Esophagus muscularis mucosa (tissue), 4 donors: ENCODE data around the gene CACNA1S. TPM values are rescaled to one million over a fixed set of nuclear protein-coding genes. Genes with fewer than 3 reads are reported as not detected.
A peak's percentile ranks its signal among the peaks of the same experiment; 100 is the strongest.

Experiments
- DNase-seq: peaks from one replicate; pipeline ENCODE4 v3.0.0-alpha.2; 2017; ENCODE audit errors: extremely low spot score
- H3K27ac ChIP-seq, 4 donors: fragments of 200-600 bp; sonication (generic); replicated peaks in 1 of 4; 1 replicate in 3 of 4; 2 replicates in 1 of 4; pipeline ENCODE4 v1.5.1; 2016 to 2019; ENCODE audit warnings: mild to moderate bottlenecking in 1 of 4
- H3K27me3 ChIP-seq, 4 donors: fragments of 200-600 bp; sonication (generic); one replicate each; pipeline versions ENCODE4 v1.5.1 to v1.6.0; 2016 to 2019
- H3K36me3 ChIP-seq, 4 donors: fragments of 200-600 bp; sonication (generic); one replicate each; pipeline ENCODE4 v1.5.1; 2016 to 2019
- H3K4me1 ChIP-seq, 4 donors: fragments of 200-600 bp; sonication (generic); one replicate each; pipeline ENCODE4 v1.5.1; 2016 to 2019
- H3K4me3 ChIP-seq, 4 donors: fragments of 200-600 bp; sonication (generic); 1 replicate in 2 of 4; 2 replicates in 2 of 4; pipeline ENCODE4 v1.5.1; 2016 to 2019; ENCODE audit warnings: mild to moderate bottlenecking in 4 of 4, moderate library complexity in 1 of 4
- H3K9me3 ChIP-seq, 4 donors: fragments of 200-600 bp; sonication (generic); 1 replicate in 3 of 4; 2 replicates in 1 of 4; pipeline ENCODE4 v1.5.1; 2016 to 2019
- CTCF ChIP-seq, 3 experiments: fragments of 200-600 bp in 2 of 3; fragments of 450-650 bp in 1 of 3; sonication (generic) in 2 of 3; IDR thresholded peaks; one replicate each; pipeline ENCODE4 v1.5.1; 2017 to 2019; ENCODE audit warnings: antibody characterized with exemption in 3 of 3, mild to moderate bottlenecking in 2 of 3, moderate library complexity in 1 of 3
- EP300 ChIP-seq: sonication (generic); formaldehyde crosslinking; IDR thresholded peaks from one replicate; pipeline ENCODE4 v1.6.1; 2017; ENCODE audit warnings: antibody characterized with exemption
- POLR2A ChIP-seq: fragments of 450-650 bp; IDR thresholded peaks from one replicate; pipeline ENCODE4 v1.6.1; 2017; ENCODE audit warnings: antibody characterized with exemption, moderate library complexity, mild to moderate bottlenecking, low read depth
- POLR2AphosphoS5 ChIP-seq, 2 donors: sonication (generic); formaldehyde crosslinking; IDR thresholded peaks; one replicate each; pipeline ENCODE4 v1.6.1; 2017; ENCODE audit warnings: antibody characterized with exemption in 2 of 2
- WGBS: methylation state at CpG from one replicate; pipeline ENCODE4 v1.1.5; 2018; 5-methylcytosine and 5-hydroxymethylcytosine counted together
- intact Hi-C: fragments of 100-400 bp; cut with DNase I; formaldehyde crosslinking; loops from one replicate; pipeline ENCODE4 v1.15.1; 2023
- total RNA-seq, 4 donors: library from RNA; depleted of rRNA; stranded (reverse); fragments of >200 nt; gene quantifications; one replicate each; pipeline versions ENCODE4 v1.1.0 to v1.2.1, GENCODE V29; 2016

CACNA1S gene
- total RNA-seq, 4 donors from 2014 or later: not detected

DNA sequence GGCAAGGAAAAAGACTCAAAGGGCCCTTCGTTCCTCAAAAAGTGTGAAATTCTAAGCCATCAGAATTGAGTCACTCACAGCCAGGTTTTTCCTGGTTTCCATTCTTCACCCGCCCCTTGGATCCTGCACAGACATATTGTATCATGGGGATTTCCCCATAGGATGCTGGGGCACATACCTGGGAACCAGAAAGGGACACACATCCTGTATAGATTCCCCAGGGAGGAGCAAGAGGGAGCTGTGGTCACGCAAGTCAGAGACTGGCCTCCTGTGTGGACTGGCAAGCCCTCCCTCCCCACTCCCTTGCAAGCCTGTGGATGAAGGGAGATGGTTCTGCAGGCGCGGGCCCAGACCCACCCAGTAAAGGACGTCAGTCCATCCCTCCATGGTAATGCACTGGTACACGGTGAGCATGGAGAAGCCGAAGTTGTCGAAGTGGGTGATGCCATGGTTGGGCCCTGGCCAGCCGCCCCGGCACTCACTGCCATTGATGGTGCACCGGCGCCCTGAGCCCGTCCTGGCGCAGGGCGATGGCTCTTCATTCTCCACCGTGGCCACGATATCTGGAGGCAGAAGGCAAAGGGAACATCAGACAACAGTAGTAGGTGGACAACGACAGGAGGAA, 23.2 kb downstream of the CACNA1S start:
- H3K27ac ChIP-seq: no peak overlapping the region
- no peaks in the 10 kb centered on the region for H3K4me1 ChIP-seq
- H3K9me3 ChIP-seq: no peaks in the 10 kb centered on the region
- intact Hi-C loops: loop anchor here (1.0 kb wide), 1 partner anchor 25 kb away; no protein-coding TSS in a partner anchor
- 96% methylated on average over 14 of the region's 19 CpGs for WGBS
- no peak for DNase-seq
- peaks cover 0 to 16% (median 0%) of the 10 kb centered on the region in 4 donors for H3K27me3 ChIP-seq
- no peak overlapping the region for H3K4me3 ChIP-seq
- no peaks in the 10 kb centered on the region for H3K36me3 ChIP-seq
- TF ChIP-seq POLR2A (no peak), EP300 (no peak), POLR2AphosphoS5 (IDR thresholded peaks at IDR 0.05) (no peak), CTCF (IDR thresholded peaks at IDR 0.05) (no peak)

GRCh38 chr1:201088395-201088794, 23.8 kb downstream of the CACNA1S start:
- TF ChIP-seq POLR2AphosphoS5 (IDR thresholded peaks at IDR 0.05) (no peak), CTCF (IDR thresholded peaks at IDR 0.05) (no peak), EP300 (no peak), POLR2A (no peak)
- H3K27me3 ChIP-seq: peaks cover 0 to 16% (median 0%) of the 10 kb centered on the region in 4 donors
- no peak overlapping the region for H3K27ac ChIP-seq
- intact Hi-C loops: no loop called here
- H3K4me1 ChIP-seq: no peaks in the 10 kb centered on the region
- no peaks in the 10 kb centered on the region for H3K9me3 ChIP-seq
- no peaks in the 10 kb centered on the region for H3K36me3 ChIP-seq
- WGBS: 65% methylated on average over 4 of the region's 4 CpGs
- H3K4me3 ChIP-seq: no peak overlapping the region
- no peak for DNase-seq

GRCh38 chr1:201085902-201086735, 26.1 kb downstream of the CACNA1S start:
- no peak overlapping the region for H3K27ac ChIP-seq
- intact Hi-C loops: no loop called here
- peaks cover 0 to 16% (median 0%) of the 10 kb centered on the region in 4 donors for H3K27me3 ChIP-seq

DNA sequence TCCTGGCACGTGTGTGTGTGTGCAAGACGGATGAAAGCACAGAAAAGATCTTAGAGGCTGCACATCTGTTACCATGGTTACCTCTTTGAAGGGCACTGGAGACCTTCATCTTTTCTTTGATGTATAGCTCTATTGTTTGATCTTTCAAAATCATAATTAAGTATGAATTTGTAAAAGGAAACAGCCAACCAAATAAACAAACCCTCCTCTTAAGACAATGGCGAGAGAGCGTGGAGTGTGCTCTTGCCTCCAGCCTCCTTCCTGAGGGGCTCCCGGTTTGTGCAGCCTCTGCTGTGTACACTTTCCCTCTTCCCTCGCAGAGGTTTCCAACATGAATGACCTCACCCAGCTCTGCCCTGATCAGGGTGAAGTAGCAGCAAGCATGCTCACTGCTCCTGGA, 27.9 kb downstream of the CACNA1S start:
- intact Hi-C loops: no loop called here
- H3K36me3 ChIP-seq: no peaks in the 10 kb centered on the region
- WGBS: 63% methylated on average over 6 of the region's 6 CpGs
- H3K27ac ChIP-seq: no peak overlapping the region
- peaks cover 0 to 16% (median 0%) of the 10 kb centered on the region in 4 donors for H3K27me3 ChIP-seq
- no peaks in the 10 kb centered on the region for H3K9me3 ChIP-seq
- no peaks in the 10 kb centered on the region for H3K4me1 ChIP-seq
- no peak for DNase-seq
- H3K4me3 ChIP-seq: no peak overlapping the region
- TF ChIP-seq EP300 (no peak), CTCF (IDR thresholded peaks at IDR 0.05) (no peak), POLR2AphosphoS5 (IDR thresholded peaks at IDR 0.05) (no peak), POLR2A (no peak)

More at GRCh38 chr1:201085902-201086735, 26.1 kb downstream of the CACNA1S start:
- Histone ChIP-seq H3K9me3 (no peaks in the 10 kb centered on the region), H3K4me3 (no peak overlapping the region), H3K4me1 (no peaks in the 10 kb centered on the region), H3K36me3 (no peaks in the 10 kb centered on the region)
- TF ChIP-seq POLR2AphosphoS5 (IDR thresholded peaks at IDR 0.05): no peak
- peak; percentile 39 to 62 (median 52) for TF ChIP-seq CTCF (IDR thresholded peaks at IDR 0.05)
- 89% methylated on average over 12 of the region's 12 CpGs for WGBS
- no peak for DNase-seq
